Activated naive CD4-positive, alpha-beta T cell (primary cell): ENCODE results near the gene KCNIP2.

ENCODE experiments used
- DNase-seq, 4 experiments: peaks; one replicate each; lab custom pipeline; 2025; lab: John Stamatoyannopoulos, UW

Gene KCNIP2

GRCh38 chr10:101851411-101852116 is 8.0 kb upstream of the KCNIP2 start:
- DNase-seq = no peak

- no peak for DNase-seq
Observed at GRCh38 chr10:101850749-101851148, 7.1 kb upstream of the KCNIP2 start.

GRCh38 chr10:101848894-101849351 is 5.3 kb upstream of the KCNIP2 start:
- no peak for DNase-seq

- no peak for DNase-seq
Observed at GRCh38 chr10:101848408-101848807, 4.8 kb upstream of the KCNIP2 start.

- DNase-seq = no peak
Observed at GRCh38 chr10:101845893-101846292, 2.3 kb upstream of the KCNIP2 start.

- no peak for DNase-seq
Observed at GRCh38 chr10:101841826-101842225, 1.8 kb downstream of the KCNIP2 start.

GRCh38 chr10:101840741-101841453 is 2.7 kb downstream of the KCNIP2 start:
- DNase-seq = peak; percentile 24 to 55 (median 37)

GRCh38 chr10:101840102-101840684 is 3.4 kb downstream of the KCNIP2 start:
- no peak for DNase-seq

GRCh38 chr10:101839416-101840063 is 4.1 kb downstream of the KCNIP2 start:
- peak in 3 of 4 experiments; percentile 6 to 56 (median 11) for DNase-seq

- no peak for DNase-seq
Observed at GRCh38 chr10:101839002-101839401, 4.6 kb downstream of the KCNIP2 start.

GRCh38 chr10:101838416-101838970 is 5.1 kb downstream of the KCNIP2 start:
- DNase-seq = no peak

GRCh38 chr10:101837748-101838147 is 5.9 kb downstream of the KCNIP2 start:
- no peak for DNase-seq

- no peak for DNase-seq
Observed at GRCh38 chr10:101835362-101835761, 8.2 kb downstream of the KCNIP2 start.

GRCh38 chr10:101834341-101834740 is 9.3 kb downstream of the KCNIP2 start:
- peak in 1 of 4 experiments; percentile 8 for DNase-seq

- no peak for DNase-seq
Observed at GRCh38 chr10:101833466-101833865, 10.1 kb downstream of the KCNIP2 start.

- no peak for DNase-seq
Observed at GRCh38 chr10:101832325-101832771, 11.3 kb downstream of the KCNIP2 start.

GRCh38 chr10:101831169-101831811 is 12.3 kb downstream of the KCNIP2 start:
- no peak for DNase-seq

GRCh38 chr10:101830322-101831168 is 13.1 kb downstream of the KCNIP2 start:
- DNase-seq = peak; percentile 84 to 94 (median 89)

- DNase-seq = peak in 3 of 4 experiments; percentile 25 to 69 (median 34)
Observed at GRCh38 chr10:101829561-101830315, 13.9 kb downstream of the KCNIP2 start.
